ENCODE data around the gene CYP27B1. TPM values are rescaled to one million over a fixed set of nuclear protein-coding genes. Genes with fewer than 3 reads are reported as not detected.

CYP27B1 gene
- total RNA-seq, 1 experiment from 2014 or later, result 11.6 TPM

GRCh38 chr12:57800965-57801364 lies 34.1 kb upstream of the CYP27B1 start:
- ATAC-seq (no peak), DNase-seq (ENCODE audit: low read depth, low spot score) (no peak)
- Histone ChIP-seq H2AFZ (ENCODE audit: low read depth, low read length, poor library complexity, severe bottlenecking) (no peak overlapping the region), H3K27me3 (ENCODE audit: insufficient read depth, low read length) (no peaks in the 10 kb centered on the region), H3K4me2 (ENCODE audit: low read length) (no peak overlapping the region), H3K9ac (ENCODE audit: low read length) (no peak overlapping the region), H3K9me2 (ENCODE audit: insufficient read depth) (no peaks in the 10 kb centered on the region), H3K27ac (ENCODE audit: low read depth, low read length) (no peak overlapping the region), H3K9me3 (ENCODE audit: control insufficient read depth in 1 of 2, insufficient read depth in 1 of 2, low read depth in 1 of 2, low read length in 2 of 2) (no peaks in the 10 kb centered on the region), H3K36me3 (ENCODE audit: control insufficient read depth in 1 of 2, insufficient read depth in 2 of 2, low read length in 2 of 2) (peaks cover 10 to 14% of the 10 kb centered on the region in 2 experiments; a peak in 3 of 4 replicates), H3K79me2 (ENCODE audit: insufficient read depth, low read length) (no peaks in the 10 kb centered on the region), H4K20me1 (ENCODE audit: insufficient read depth) (no peaks in the 10 kb centered on the region), H3K4me3 (replicated peaks in 1 of 2; ENCODE audit: low read depth in 1 of 2, low read length in 2 of 2) (no peak overlapping the region), H3K4me1 (ENCODE audit: control insufficient read depth in 1 of 2, insufficient read depth in 2 of 2, low read length in 2 of 2) (peaks cover 0 to 3% of the 10 kb centered on the region in 2 experiments; a peak in 1 of 4 replicates)
- ChIA-PET RAD21 (ENCODE audit: low non-redundant PET in 1 of 2, low total read pairs in 2 of 2, uncharacterized antibody in 2 of 2, unreplicated experiment in 2 of 2) (no interaction called here), POLR2A (no interaction called here), CTCF (no interaction called here)
- no TSS peak for BruUV-seq (replicated peaks)
- TF ChIP-seq SRF (IDR thresholded peaks at IDR 0.05; ENCODE audit: low read depth) (no peak), TCF7L2 (IDR thresholded peaks at IDR 0.05; ENCODE audit: borderline replicate concordance, extremely low read depth, insufficient read depth, insufficient read length) (no peak), JUND (IDR thresholded peaks at IDR 0.05) (no peak), SP1 (IDR thresholded peaks at IDR 0.05; ENCODE audit: low read depth) (no peak), POLR2A (IDR thresholded peaks at IDR 0.05; ENCODE audit: borderline replicate concordance, extremely low read depth, insufficient read depth, insufficient read length) (no peak), ATF3 (IDR thresholded peaks at IDR 0.05) (no peak), FOSL1 (IDR thresholded peaks at IDR 0.05; ENCODE audit: low read depth) (no peak), EZH2phosphoT487 (IDR thresholded peaks at IDR 0.05; ENCODE audit: borderline replicate concordance) (no peak)
- intact Hi-C loops (cut with micrococcal nuclease), result no loop called here

- Histone ChIP-seq H3K27me3 (ENCODE audit: insufficient read depth, low read length) (no peaks in the 10 kb centered on the region), H3K9me3 (ENCODE audit: control insufficient read depth in 1 of 2, insufficient read depth in 1 of 2, low read depth in 1 of 2, low read length in 2 of 2) (no peaks in the 10 kb centered on the region), H3K9me2 (ENCODE audit: insufficient read depth) (no peaks in the 10 kb centered on the region), H3K4me3 (replicated peaks in 1 of 2; ENCODE audit: low read depth in 1 of 2, low read length in 2 of 2) (no peak overlapping the region), H3K79me2 (ENCODE audit: insufficient read depth, low read length) (peaks cover 10% of the 10 kb centered on the region), H4K20me1 (ENCODE audit: insufficient read depth) (no peaks in the 10 kb centered on the region), H3K27ac (ENCODE audit: low read depth, low read length) (no peak overlapping the region), H3K36me3 (ENCODE audit: control insufficient read depth in 1 of 2, insufficient read depth in 2 of 2, low read length in 2 of 2) (peaks cover 20 to 21% of the 10 kb centered on the region in 2 experiments; a peak in 3 of 4 replicates), H3K4me2 (ENCODE audit: low read length) (no peak overlapping the region), H3K4me1 (ENCODE audit: control insufficient read depth in 1 of 2, insufficient read depth in 2 of 2, low read length in 2 of 2) (peaks cover 0 to 8% of the 10 kb centered on the region in 2 experiments; a peak in 2 of 4 replicates), H2AFZ (ENCODE audit: low read depth, low read length, poor library complexity, severe bottlenecking) (no peak overlapping the region), H3K9ac (ENCODE audit: low read length) (no peak overlapping the region)
- ChIA-PET POLR2A (no interaction called here), CTCF (no interaction called here), RAD21 (ENCODE audit: low non-redundant PET in 1 of 2, low total read pairs in 2 of 2, uncharacterized antibody in 2 of 2, unreplicated experiment in 2 of 2) (no interaction called here)
- TF ChIP-seq ELF1 (IDR thresholded peaks at IDR 0.05; ENCODE audit: borderline replicate concordance, low read depth) (no peak), SP1 (IDR thresholded peaks at IDR 0.05; ENCODE audit: low read depth) (no peak), JUND (IDR thresholded peaks at IDR 0.05) (no peak), EZH2phosphoT487 (IDR thresholded peaks at IDR 0.05; ENCODE audit: borderline replicate concordance) (no peak), POLR2A (IDR thresholded peaks at IDR 0.05; ENCODE audit: borderline replicate concordance, extremely low read depth, insufficient read depth, insufficient read length) (no peak), SRF (IDR thresholded peaks at IDR 0.05; ENCODE audit: low read depth) (no peak), SIN3A (IDR thresholded peaks at IDR 0.05; ENCODE audit: low read depth) (no peak), REST (IDR thresholded peaks at IDR 0.05; ENCODE audit: low read depth) (no peak), CEBPB (IDR thresholded peaks at IDR 0.05; ENCODE audit: low read depth) (no peak), EZH2 (IDR thresholded peaks at IDR 0.05) (no peak), ZNF274 (IDR thresholded peaks at IDR 0.05; ENCODE audit: low read depth, low read length) (no peak), EGR1 (IDR thresholded peaks at IDR 0.05; ENCODE audit: low read depth) (no peak), RAD21 (IDR thresholded peaks at IDR 0.05; ENCODE audit: low read depth) (no peak), POLR2AphosphoS5 (IDR thresholded peaks at IDR 0.05; ENCODE audit: low read depth, low read length) (no peak), TCF7L2 (IDR thresholded peaks at IDR 0.05; ENCODE audit: borderline replicate concordance, extremely low read depth, insufficient read depth, insufficient read length) (no peak), MAX (IDR thresholded peaks at IDR 0.05) (no peak)
- intact Hi-C loops (cut with micrococcal nuclease), result no loop called here
- no TSS peak for BruUV-seq (replicated peaks)
- no peak for ATAC-seq
- DNase-seq (ENCODE audit: low read depth, low spot score), result no peak
Observed at GRCh38 chr12:57797933-57798332, 31.1 kb upstream of the CYP27B1 start.

Measured in HCT116 (cell line).